Gastrocnemius medialis (tissue), 4 donors: ENCODE data around the gene SPEF2. TPM values are rescaled to one million over a fixed set of nuclear protein-coding genes. Genes with fewer than 3 reads are reported as not detected.

Source experiments
- ATAC-seq, 2 donors: fragments of 150-250 bp; one replicate each; pipeline ENCODE4 v1.9.1; 2016
- DNase-seq, 2 donors: peaks; one replicate each; pipeline ENCODE4 v3.0.0-alpha.2; 2019
- H3K27ac ChIP-seq, 4 donors: fragments of 200-600 bp; sonication (generic); 1 replicate in 1 of 4; 2 replicates in 3 of 4; pipeline ENCODE4 v1.5.1; 2016 to 2018; ENCODE audit warnings: mild to moderate bottlenecking in 2 of 4, moderate library complexity in 1 of 4
- H3K27me3 ChIP-seq, 3 donors: fragments of 200-600 bp; sonication (generic) in 2 of 3; 1 replicate in 1 of 3; 2 replicates in 2 of 3; pipeline versions ENCODE4 v1.5.1 to v1.6.0; 2016 to 2019; ENCODE audit warnings: mild to moderate bottlenecking in 1 of 3, moderate library complexity in 1 of 3
- H3K36me3 ChIP-seq, 2 donors: fragments of 200-600 bp; sonication (generic) in 1 of 2; one replicate each; pipeline ENCODE4 v1.5.1; 2017 to 2018
- H3K4me1 ChIP-seq, 2 donors: fragments of 200-600 bp; sonication (generic) in 1 of 2; one replicate each; pipeline ENCODE4 v1.5.1; 2016 to 2017; ENCODE audit warnings: mild to moderate bottlenecking in 2 of 2
- H3K4me3 ChIP-seq, 4 donors: fragments of 200-600 bp; sonication (generic) in 3 of 4; 1 replicate in 1 of 4; 2 replicates in 3 of 4; pipeline ENCODE4 v1.5.1; 2016 to 2019; ENCODE audit warnings: mild to moderate bottlenecking in 2 of 4
- H3K9me3 ChIP-seq, 3 donors: fragments of 200-600 bp; sonication (generic) in 2 of 3; 1 replicate in 1 of 3; 2 replicates in 2 of 3; pipeline ENCODE4 v1.5.1; 2016 to 2019
- CTCF ChIP-seq, 5 experiments: fragments of 450-650 bp in 3 of 5; fragments of 200-600 bp in 2 of 5; sonication (generic) in 2 of 5; IDR thresholded peaks in 4 of 5; conservative IDR thresholded peaks in 1 of 5; 1 replicate in 4 of 5; 2 replicates in 1 of 5; pipeline ENCODE4 v1.5.1; 2016 to 2019; ENCODE audit warnings: antibody characterized with exemption in 5 of 5, mild to moderate bottlenecking in 3 of 5, moderate library complexity in 3 of 5
- POLR2A ChIP-seq, 2 donors: fragments of 450-650 bp; IDR thresholded peaks; one replicate each; pipeline ENCODE4 v1.6.1; 2017; ENCODE audit warnings: antibody characterized with exemption in 2 of 2, mild to moderate bottlenecking in 2 of 2, moderate library complexity in 2 of 2
- in situ Hi-C, 4 donors: fragments of 200-750 bp; cut with MboI; loops; one replicate each; pipeline versions ENCODE4 v1.15.0 to v1.8.0; 2017; ENCODE audit warnings: low sequenced_read_pairs in 4 of 4
- intact Hi-C: fragments of 100-400 bp; cut with DNase I; formaldehyde crosslinking; loops from one replicate; pipeline ENCODE4 v1.15.1; 2023; ENCODE audit warnings: low total_unique reads
- total RNA-seq, 4 donors: library from RNA; depleted of rRNA; stranded (reverse); fragments of >200 nt; gene quantifications; one replicate each; pipeline versions ENCODE4 v1.1.0 to v1.2.3, GENCODE V29; 2016

Gene SPEF2
- total RNA-seq, 4 donors from 2014 or later, result 0.11 to 0.46 TPM; not detected in 2

- intact Hi-C loops (no loop called here), in situ Hi-C loops (no loop called here)
- no peak for ATAC-seq
Observed at GRCh38 chr5:35816881-35817521, 199.3 kb downstream of the SPEF2 start.

GRCh38 chr5:35819026-35819425 is 201.4 kb downstream of the SPEF2 start:
- in situ Hi-C loops, result no loop called here
- H3K9me3 ChIP-seq, result no peaks in the 10 kb centered on the region

More at GRCh38 chr5:35816881-35817521, 199.3 kb downstream of the SPEF2 start:
- Histone ChIP-seq H3K27me3 (no peaks in the 10 kb centered on the region), H3K36me3 (no peaks in the 10 kb centered on the region), H3K4me3 (no peak overlapping the region), H3K9me3 (no peaks in the 10 kb centered on the region), H3K4me1 (no peaks in the 10 kb centered on the region), H3K27ac (no peak overlapping the region)
- TF ChIP-seq POLR2A (IDR thresholded peaks at IDR 0.05) (no peak), CTCF (IDR thresholded peaks at IDR 0.05 in 4 of 5, conservative IDR thresholded peaks at IDR 0.05 in 1 of 5) (no peak)
- no peak for DNase-seq

GRCh38 chr5:35819668-35820067 is 202.0 kb downstream of the SPEF2 start:
- in situ Hi-C loops (no loop called here), intact Hi-C loops (no loop called here)
- H3K4me3 ChIP-seq, result no peak overlapping the region

More at GRCh38 chr5:35819026-35819425, 201.4 kb downstream of the SPEF2 start:
- H3K4me3 ChIP-seq, result no peak overlapping the region
- TF ChIP-seq CTCF (IDR thresholded peaks at IDR 0.05 in 4 of 5, conservative IDR thresholded peaks at IDR 0.05 in 1 of 5), result no peak
- TF ChIP-seq POLR2A (IDR thresholded peaks at IDR 0.05), result no peak
- no peak overlapping the region for H3K27ac ChIP-seq
- H3K27me3 ChIP-seq, result no peaks in the 10 kb centered on the region
- ATAC-seq (no peak), DNase-seq (no peak)
- H3K4me1 ChIP-seq, result no peaks in the 10 kb centered on the region
- H3K36me3 ChIP-seq, result no peaks in the 10 kb centered on the region
- intact Hi-C loops, result no loop called here

GRCh38 chr5:35820735-35821134 is 203.1 kb downstream of the SPEF2 start:
- ATAC-seq (no peak), DNase-seq (no peak)
- Histone ChIP-seq H3K4me3 (no peak overlapping the region), H3K27ac (no peak overlapping the region), H3K9me3 (no peaks in the 10 kb centered on the region), H3K36me3 (no peaks in the 10 kb centered on the region), H3K27me3 (no peaks in the 10 kb centered on the region), H3K4me1 (no peaks in the 10 kb centered on the region)
- no peak for TF ChIP-seq POLR2A (IDR thresholded peaks at IDR 0.05)
- intact Hi-C loops, result no loop called here
- in situ Hi-C loops, result no loop called here

More at GRCh38 chr5:35819668-35820067, 202.0 kb downstream of the SPEF2 start:
- H3K27ac ChIP-seq, result no peak overlapping the region
- no peaks in the 10 kb centered on the region for H3K4me1 ChIP-seq
- H3K27me3 ChIP-seq, result no peaks in the 10 kb centered on the region
- H3K36me3 ChIP-seq, result no peaks in the 10 kb centered on the region
- no peaks in the 10 kb centered on the region for H3K9me3 ChIP-seq
- no peak for ATAC-seq
- TF ChIP-seq CTCF (IDR thresholded peaks at IDR 0.05 in 4 of 5, conservative IDR thresholded peaks at IDR 0.05 in 1 of 5) (no peak), POLR2A (IDR thresholded peaks at IDR 0.05) (no peak)
- no peak for DNase-seq

GRCh38 chr5:35821513-35821912 is 203.8 kb downstream of the SPEF2 start:
- Histone ChIP-seq H3K4me1 (no peaks in the 10 kb centered on the region), H3K27me3 (no peaks in the 10 kb centered on the region), H3K4me3 (no peak overlapping the region), H3K36me3 (no peaks in the 10 kb centered on the region), H3K9me3 (no peaks in the 10 kb centered on the region), H3K27ac (no peak overlapping the region)
- DNase-seq, result no peak
- no peak for TF ChIP-seq POLR2A (IDR thresholded peaks at IDR 0.05)
- TF ChIP-seq CTCF (IDR thresholded peaks at IDR 0.05 in 4 of 5, conservative IDR thresholded peaks at IDR 0.05 in 1 of 5), result no peak
- no peak for ATAC-seq
- in situ Hi-C loops, result no loop called here
- intact Hi-C loops, result no loop called here
